ENCODE measurements around the gene TMEM270. TPM values are rescaled to one million over a fixed set of nuclear protein-coding genes. Genes with fewer than 3 reads are reported as not detected.
"Not testable (repeated sequence)": the region's sequence is repeated elsewhere in the genome, so short reads cannot be mapped to it uniquely, and the experiment has no call there.

Gene TMEM270
- total RNA-seq, 2 donors from 2014 or later = not detected

- H3K36me3 Mint-ChIP-seq (ENCODE audit: low read depth) = no peaks in the 10 kb centered on the region
- no peak overlapping the region for H3K4me3 Mint-ChIP-seq
- DNase-seq = no peak
- ATAC-seq = no peak
- H3K27ac Mint-ChIP-seq = peak overlapping the region; percentile 45
- peaks cover 10% of the 10 kb centered on the region for H3K4me1 Mint-ChIP-seq
- H3K27me3 Mint-ChIP-seq = peaks cover 7% of the 10 kb centered on the region
- H3K9me3 ChIP-seq (ENCODE audit: control insufficient read depth, low read length, poor library complexity, severe bottlenecking) = no peaks in the 10 kb centered on the region
Measured at GRCh38 chr7:73839290-73839689, 21.7 kb upstream of the TMEM270 start.

GRCh38 chr7:73839743-73840714 lies 20.9 kb upstream of the TMEM270 start:
- no peak overlapping the region for H3K27ac Mint-ChIP-seq
- no peak overlapping the region for H3K4me3 Mint-ChIP-seq
- H3K27me3 Mint-ChIP-seq = peaks cover 7% of the 10 kb centered on the region

GRCh38 chr7:73840715-73841379 lies 20.1 kb upstream of the TMEM270 start:
- no peak overlapping the region for H3K27ac Mint-ChIP-seq
- peaks cover 10% of the 10 kb centered on the region for H3K4me1 Mint-ChIP-seq
- no peak for ATAC-seq
- no peak for DNase-seq
- no peaks in the 10 kb centered on the region for H3K9me3 ChIP-seq (ENCODE audit: control insufficient read depth, low read length, poor library complexity, severe bottlenecking)
- H3K27me3 Mint-ChIP-seq = peaks cover 7% of the 10 kb centered on the region
- H3K4me3 Mint-ChIP-seq = peak overlapping the region; percentile 41
- H3K36me3 Mint-ChIP-seq (ENCODE audit: low read depth) = no peaks in the 10 kb centered on the region

More at GRCh38 chr7:73839743-73840714, 20.9 kb upstream of the TMEM270 start:
- DNase-seq (no peak), ATAC-seq (no peak)
- Mint-ChIP-seq H3K4me1 (peaks cover 10% of the 10 kb centered on the region), H3K36me3 (ENCODE audit: low read depth) (no peaks in the 10 kb centered on the region)
- no peaks in the 10 kb centered on the region for H3K9me3 ChIP-seq (ENCODE audit: control insufficient read depth, low read length, poor library complexity, severe bottlenecking)

GRCh38 chr7:73841689-73842066 lies 19.3 kb upstream of the TMEM270 start:
- ATAC-seq (no peak), DNase-seq (no peak)
- Mint-ChIP-seq H3K27ac (no peak overlapping the region), H3K27me3 (peaks cover 7% of the 10 kb centered on the region), H3K36me3 (ENCODE audit: low read depth) (no peaks in the 10 kb centered on the region), H3K4me1 (peaks cover 10% of the 10 kb centered on the region), H3K4me3 (peak overlapping the region; percentile 89)
- H3K9me3 ChIP-seq (ENCODE audit: control insufficient read depth, low read length, poor library complexity, severe bottlenecking) = no peaks in the 10 kb centered on the region

- peaks cover 7% of the 10 kb centered on the region for H3K27me3 Mint-ChIP-seq
- ATAC-seq (peak; percentile 100), DNase-seq (peak; percentile 76 to 85 (median 81))
- H3K27ac Mint-ChIP-seq = no peak within 1 kb of the TSS
- no peaks in the 10 kb centered on the region for H3K9me3 ChIP-seq (ENCODE audit: control insufficient read depth, low read length, poor library complexity, severe bottlenecking)
- peaks cover 10% of the 10 kb centered on the region for H3K4me1 Mint-ChIP-seq
- H3K36me3 Mint-ChIP-seq (ENCODE audit: low read depth) = no peaks in the 10 kb centered on the region
- peak within 1 kb of the TSS; percentile 89 for H3K4me3 Mint-ChIP-seq
Measured at GRCh38 chr7:73842067-73842976, 18.6 kb upstream of the TMEM270 start, which contains the start of gene METTL27. Gene METTL27 (minus strand): TSS chr7:73842516. CDS start chr7:73842140, 376 bp downstream.

- Mint-ChIP-seq H3K36me3 (ENCODE audit: low read depth) (no peaks in the 10 kb centered on the region), H3K27me3 (no peaks in the 10 kb centered on the region), H3K4me1 (peaks cover 5% of the 10 kb centered on the region), H3K4me3 (peak overlapping the region; percentile 39), H3K27ac (peak overlapping the region; percentile 27)
- ATAC-seq = no peak
- no peak for DNase-seq
- H3K9me3 ChIP-seq (ENCODE audit: control insufficient read depth, low read length, poor library complexity, severe bottlenecking) = no peaks in the 10 kb centered on the region
Measured at GRCh38 chr7:73844131-73844547, 16.8 kb upstream of the TMEM270 start.

GRCh38 chr7:73844848-73845460 lies 16.0 kb upstream of the TMEM270 start:
- no peak for ATAC-seq
- H3K36me3 Mint-ChIP-seq (ENCODE audit: low read depth) = no peaks in the 10 kb centered on the region
- DNase-seq = no peak
- H3K4me1 Mint-ChIP-seq = peaks cover 8% of the 10 kb centered on the region
- no peaks in the 10 kb centered on the region for H3K9me3 ChIP-seq (ENCODE audit: control insufficient read depth, low read length, poor library complexity, severe bottlenecking)
- no peak overlapping the region for H3K27ac Mint-ChIP-seq
- peaks cover 4% of the 10 kb centered on the region for H3K27me3 Mint-ChIP-seq
- H3K4me3 Mint-ChIP-seq = no peak overlapping the region

GRCh38 chr7:73845701-73846195 lies 15.2 kb upstream of the TMEM270 start:
- not testable (repeated sequence) for DNase-seq, ATAC-seq
- H3K27me3 Mint-ChIP-seq = peaks cover 12% of the 10 kb centered on the region

GRCh38 chr7:73847941-73848723 lies 12.8 kb upstream of the TMEM270 start:
- H3K27me3 Mint-ChIP-seq = peaks cover 18% of the 10 kb centered on the region
- peaks cover 13% of the 10 kb centered on the region for H3K4me1 Mint-ChIP-seq
- DNase-seq (no peak), ATAC-seq (no peak)
- no peaks in the 10 kb centered on the region for H3K36me3 Mint-ChIP-seq (ENCODE audit: low read depth)
- H3K4me3 Mint-ChIP-seq = no peak overlapping the region
- no peaks in the 10 kb centered on the region for H3K9me3 ChIP-seq (ENCODE audit: control insufficient read depth, low read length, poor library complexity, severe bottlenecking)
- no peak overlapping the region for H3K27ac Mint-ChIP-seq

More at GRCh38 chr7:73845701-73846195, 15.2 kb upstream of the TMEM270 start:
- H3K4me1 Mint-ChIP-seq; H3K36me3 Mint-ChIP-seq (ENCODE audit: low read depth); H3K4me3 Mint-ChIP-seq; H3K9me3 ChIP-seq (ENCODE audit: control insufficient read depth, low read length, poor library complexity, severe bottlenecking); H3K27ac Mint-ChIP-seq: not testable (repeated sequence)

- no peak for ATAC-seq
- Mint-ChIP-seq H3K27ac (peak overlapping the region; percentile 54), H3K36me3 (ENCODE audit: low read depth) (no peaks in the 10 kb centered on the region), H3K4me1 (peaks cover 20% of the 10 kb centered on the region), H3K27me3 (peaks cover 18% of the 10 kb centered on the region), H3K4me3 (no peak overlapping the region)
- no peak for DNase-seq
- H3K9me3 ChIP-seq (ENCODE audit: control insufficient read depth, low read length, poor library complexity, severe bottlenecking) = no peaks in the 10 kb centered on the region
Measured at GRCh38 chr7:73850781-73851207, 10.2 kb upstream of the TMEM270 start.

GRCh38 chr7:73851410-73852338 lies 9.3 kb upstream of the TMEM270 start:
- Mint-ChIP-seq H3K27ac (peak overlapping the region; percentile 54), H3K36me3 (ENCODE audit: low read depth) (no peaks in the 10 kb centered on the region), H3K27me3 (peaks cover 22% of the 10 kb centered on the region), H3K4me3 (no peak overlapping the region), H3K4me1 (peaks cover 22% of the 10 kb centered on the region)
- DNase-seq = no peak
- peak; percentile 81 for ATAC-seq
- no peaks in the 10 kb centered on the region for H3K9me3 ChIP-seq (ENCODE audit: control insufficient read depth, low read length, poor library complexity, severe bottlenecking)

All from T-helper 17 cell (primary cell).